Measurements from ENCODE around the gene ERCC1. TPM values are rescaled to one million over a fixed set of nuclear protein-coding genes. Genes with fewer than 3 reads are reported as not detected.
A peak's percentile ranks its signal among the peaks of the same experiment; 100 is the strongest.

Gene ERCC1
- total RNA-seq, 1 donor = 96.3 TPM

GRCh38 chr19:45462174-45462573, 38.5 kb upstream of the ERCC1 start:
- no peak for TF ChIP-seq CTCF (IDR thresholded peaks at IDR 0.05; ENCODE audit: extremely low read depth, low read depth, low read length)
- peak; percentile 52 for DNase-seq (ENCODE audit: insufficient read length, low spot score, missing footprints)
- no peaks in the 10 kb centered on the region for H3K9me3 ChIP-seq (ENCODE audit: low read depth, low read length)
- no peaks in the 10 kb centered on the region for H3K36me3 ChIP-seq (ENCODE audit: insufficient read depth, low read length)
- H4K20me1 ChIP-seq (ENCODE audit: insufficient read depth, low read length) = no peaks in the 10 kb centered on the region
- H3K4me2 ChIP-seq (ENCODE audit: insufficient read depth, low read length) = no peak overlapping the region
- no peak overlapping the region for H3K4me3 ChIP-seq (ENCODE audit: insufficient read depth, low read length)
- H3K4me1 ChIP-seq (ENCODE audit: insufficient read depth, low read length) = peaks cover 5% of the 10 kb centered on the region
- no peak overlapping the region for H2AFZ ChIP-seq (ENCODE audit: low read length)
- H3K79me2 ChIP-seq (ENCODE audit: insufficient read depth, low read length) = peaks cover 2% of the 10 kb centered on the region
- no peak overlapping the region for H3K27ac ChIP-seq (ENCODE audit: low read depth, low read length)
- H3K27me3 ChIP-seq (ENCODE audit: insufficient read depth, low read length) = no peaks in the 10 kb centered on the region

GRCh38 chr19:45460807-45461347, 37.2 kb upstream of the ERCC1 start:
- Histone ChIP-seq H3K79me2 (ENCODE audit: insufficient read depth, low read length) (no peaks in the 10 kb centered on the region), H3K27ac (ENCODE audit: low read depth, low read length) (no peak overlapping the region), H3K27me3 (ENCODE audit: insufficient read depth, low read length) (no peaks in the 10 kb centered on the region), H3K9me3 (ENCODE audit: low read depth, low read length) (no peaks in the 10 kb centered on the region), H2AFZ (ENCODE audit: low read length) (no peak overlapping the region), H3K4me2 (ENCODE audit: insufficient read depth, low read length) (no peak overlapping the region), H3K4me3 (ENCODE audit: insufficient read depth, low read length) (no peak overlapping the region), H3K36me3 (ENCODE audit: insufficient read depth, low read length) (no peaks in the 10 kb centered on the region), H4K20me1 (ENCODE audit: insufficient read depth, low read length) (no peaks in the 10 kb centered on the region), H3K4me1 (ENCODE audit: insufficient read depth, low read length) (peaks cover 8% of the 10 kb centered on the region)
- no peak for TF ChIP-seq CTCF (IDR thresholded peaks at IDR 0.05; ENCODE audit: extremely low read depth, low read depth, low read length)
- DNase-seq (ENCODE audit: insufficient read length, low spot score, missing footprints) = no peak

GRCh38 chr19:45457776-45458175, 34.1 kb upstream of the ERCC1 start:
- no peak overlapping the region for H3K27ac ChIP-seq (ENCODE audit: low read depth, low read length)
- no peak overlapping the region for H3K4me3 ChIP-seq (ENCODE audit: insufficient read depth, low read length)
- no peaks in the 10 kb centered on the region for H3K27me3 ChIP-seq (ENCODE audit: insufficient read depth, low read length)
- TF ChIP-seq CTCF (IDR thresholded peaks at IDR 0.05; ENCODE audit: extremely low read depth, low read depth, low read length) = no peak
- no peak overlapping the region for H2AFZ ChIP-seq (ENCODE audit: low read length)
- no peaks in the 10 kb centered on the region for H3K36me3 ChIP-seq (ENCODE audit: insufficient read depth, low read length)
- no peaks in the 10 kb centered on the region for H4K20me1 ChIP-seq (ENCODE audit: insufficient read depth, low read length)
- no peaks in the 10 kb centered on the region for H3K9me3 ChIP-seq (ENCODE audit: low read depth, low read length)
- peak; percentile 14 for DNase-seq (ENCODE audit: insufficient read length, low spot score, missing footprints)
- peaks cover 24% of the 10 kb centered on the region for H3K4me1 ChIP-seq (ENCODE audit: insufficient read depth, low read length)
- no peak overlapping the region for H3K4me2 ChIP-seq (ENCODE audit: insufficient read depth, low read length)
- no peaks in the 10 kb centered on the region for H3K79me2 ChIP-seq (ENCODE audit: insufficient read depth, low read length)

GRCh38 chr19:45456500-45456815, 32.7 kb upstream of the ERCC1 start:
- H3K4me2 ChIP-seq (ENCODE audit: insufficient read depth, low read length) = peak overlapping the region; percentile 77
- no peak overlapping the region for H2AFZ ChIP-seq (ENCODE audit: low read length)

More at GRCh38 chr19:45456500-45456815, 32.7 kb upstream of the ERCC1 start:
- TF ChIP-seq CTCF (IDR thresholded peaks at IDR 0.05; ENCODE audit: extremely low read depth, low read depth, low read length) = no peak
- Histone ChIP-seq H3K9me3 (ENCODE audit: low read depth, low read length) (no peaks in the 10 kb centered on the region), H4K20me1 (ENCODE audit: insufficient read depth, low read length) (no peaks in the 10 kb centered on the region), H3K27me3 (ENCODE audit: insufficient read depth, low read length) (no peaks in the 10 kb centered on the region), H3K27ac (ENCODE audit: low read depth, low read length) (peak overlapping the region; percentile 99), H3K4me1 (ENCODE audit: insufficient read depth, low read length) (peaks cover 28% of the 10 kb centered on the region), H3K79me2 (ENCODE audit: insufficient read depth, low read length) (no peaks in the 10 kb centered on the region), H3K4me3 (ENCODE audit: insufficient read depth, low read length) (peak overlapping the region; percentile 64), H3K36me3 (ENCODE audit: insufficient read depth, low read length) (no peaks in the 10 kb centered on the region)
- no peak for DNase-seq (ENCODE audit: insufficient read length, low spot score, missing footprints)
